Measurements from ENCODE around the gene NKAP. TPM values are rescaled to one million over a fixed set of nuclear protein-coding genes. Genes with fewer than 3 reads are reported as not detected.
A peak's percentile ranks its signal among the peaks of the same experiment; 100 is the strongest.

The NKAP gene
- total and polyA plus RNA-seq, 12 donors = 4.7 to 8.6 (median 5.8) TPM

DNA sequence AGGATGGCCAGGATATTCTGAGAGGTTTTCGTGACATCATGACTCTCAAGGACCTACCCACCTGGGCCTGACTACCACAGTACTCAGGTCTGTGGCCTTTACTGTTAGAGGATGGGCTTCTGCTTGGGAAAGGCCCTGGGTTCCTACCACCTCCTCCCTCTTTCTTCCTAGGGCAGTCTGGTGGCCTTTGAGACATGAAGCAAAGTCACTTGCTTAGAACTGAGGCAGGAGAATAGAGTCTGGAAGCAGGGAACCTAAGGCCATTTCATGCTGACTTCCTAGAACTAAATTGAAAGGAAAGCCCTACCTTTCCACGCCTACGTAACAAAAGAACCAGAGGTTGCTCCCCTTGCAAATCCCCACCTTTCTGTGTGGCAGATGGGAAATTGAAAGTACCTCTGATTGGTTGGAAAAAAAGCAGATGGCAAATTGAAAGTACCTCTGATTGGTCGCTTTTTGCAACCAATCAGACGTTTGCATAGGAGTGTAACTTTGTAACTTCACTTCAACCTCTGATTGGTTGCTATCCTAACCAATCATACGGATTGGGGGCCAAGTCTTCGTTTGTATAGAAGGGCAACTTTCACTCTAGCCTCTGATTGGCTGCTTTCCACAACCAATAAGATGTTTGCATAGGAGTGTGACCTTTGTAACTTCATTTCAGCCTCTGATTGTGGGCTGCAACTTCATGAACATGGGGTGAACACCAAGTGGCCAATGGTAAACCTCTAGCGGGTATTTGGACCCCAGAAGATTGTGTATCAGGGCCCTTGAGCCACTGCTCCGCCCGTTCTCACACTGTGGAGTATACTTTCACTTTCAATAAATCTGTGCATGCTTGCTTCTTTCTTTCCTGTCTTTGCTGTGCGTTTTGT is 57.8 kb downstream of the NKAP start:
- intact Hi-C loops (cut with DNase I) = no loop called here
- Histone ChIP-seq H3K4me1 (peaks cover 0 to 6% (median 0%) of the 10 kb centered on the region in 9 donors), H3K9me3 (peaks cover 0 to 3% (median 0%) of the 10 kb centered on the region in 11 donors), H3K36me3 (no peaks in the 10 kb centered on the region), H3K27ac (no peak overlapping the region), H3K27me3 (no peaks in the 10 kb centered on the region), H3K4me3 (no peak overlapping the region)
- TF ChIP-seq, protein P1, sequence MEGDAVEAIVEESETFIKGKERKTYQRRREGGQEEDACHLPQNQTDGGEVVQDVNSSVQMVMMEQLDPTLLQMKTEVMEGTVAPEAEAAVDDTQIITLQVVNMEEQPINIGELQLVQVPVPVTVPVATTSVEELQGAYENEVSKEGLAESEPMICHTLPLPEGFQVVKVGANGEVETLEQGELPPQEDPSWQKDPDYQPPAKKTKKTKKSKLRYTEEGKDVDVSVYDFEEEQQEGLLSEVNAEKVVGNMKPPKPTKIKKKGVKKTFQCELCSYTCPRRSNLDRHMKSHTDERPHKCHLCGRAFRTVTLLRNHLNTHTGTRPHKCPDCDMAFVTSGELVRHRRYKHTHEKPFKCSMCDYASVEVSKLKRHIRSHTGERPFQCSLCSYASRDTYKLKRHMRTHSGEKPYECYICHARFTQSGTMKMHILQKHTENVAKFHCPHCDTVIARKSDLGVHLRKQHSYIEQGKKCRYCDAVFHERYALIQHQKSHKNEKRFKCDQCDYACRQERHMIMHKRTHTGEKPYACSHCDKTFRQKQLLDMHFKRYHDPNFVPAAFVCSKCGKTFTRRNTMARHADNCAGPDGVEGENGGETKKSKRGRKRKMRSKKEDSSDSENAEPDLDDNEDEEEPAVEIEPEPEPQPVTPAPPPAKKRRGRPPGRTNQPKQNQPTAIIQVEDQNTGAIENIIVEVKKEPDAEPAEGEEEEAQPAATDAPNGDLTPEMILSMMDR (IDR thresholded peaks at IDR 0.05) = no peak
- WGBS, 2 donors = 91 to 96% methylated on average over 11 of the region's 11 CpGs
- DNase-seq = peak in 1 of 2 donors; percentile 4
- ATAC-seq = no peak

DNA sequence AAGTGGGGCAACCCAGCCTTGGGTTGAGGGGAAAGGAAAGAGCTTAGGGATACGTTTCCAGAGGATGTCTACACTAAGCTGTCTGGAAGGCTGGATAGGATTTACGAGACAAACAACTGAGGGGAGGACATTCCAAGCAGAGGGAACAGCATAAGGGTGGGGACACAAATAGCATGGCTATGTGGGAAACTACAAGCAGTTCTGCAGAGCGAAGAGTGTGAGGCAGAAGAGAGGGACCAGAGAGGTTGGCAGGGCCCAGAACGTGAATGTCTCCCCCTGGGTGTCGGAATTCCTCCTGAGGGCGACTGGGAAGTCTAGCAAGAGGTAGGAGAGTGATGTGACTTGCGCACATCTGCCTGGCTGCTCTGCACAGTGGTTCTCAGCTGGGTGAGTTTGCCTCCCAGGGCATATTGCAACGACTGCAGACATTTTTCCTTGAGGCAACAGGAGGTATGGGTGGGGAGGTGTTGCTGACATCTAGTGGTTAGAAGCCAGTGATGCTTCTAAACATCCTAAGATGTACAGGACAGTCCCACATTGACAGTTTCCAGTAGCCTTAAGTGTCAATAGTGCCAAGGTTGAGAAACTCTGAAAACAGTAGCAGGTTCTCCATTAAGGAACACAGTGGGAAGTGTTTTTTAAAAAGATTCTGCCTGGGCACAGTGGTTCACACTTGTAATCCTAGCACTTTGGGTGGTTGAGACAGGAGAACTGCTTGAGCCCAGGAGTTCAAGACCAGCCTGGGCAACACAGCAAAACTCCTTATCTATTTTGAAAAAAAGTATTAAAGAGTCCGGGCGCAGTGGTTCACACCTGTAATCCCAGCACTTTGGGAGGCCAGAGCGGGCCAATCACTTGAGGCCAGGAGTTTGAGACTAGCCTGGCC is 62.8 kb downstream of the NKAP start:
- no peaks in the 10 kb centered on the region for H3K4me1 ChIP-seq
- ATAC-seq = peak in 7 of 8 donors; percentile 46 to 85 (median 77)
- H3K27ac ChIP-seq = no peak overlapping the region
- 59 to 61% methylated on average over 11 of the region's 11 CpGs for WGBS, 2 donors
- H3K27me3 ChIP-seq = no peaks in the 10 kb centered on the region
- peaks cover 0 to under 1% (median 0%) of the 10 kb centered on the region in 11 donors for H3K9me3 ChIP-seq
- H3K36me3 ChIP-seq = peaks cover 0 to 35% (median 0%) of the 10 kb centered on the region in 9 donors
- intact Hi-C loops (cut with DNase I) = no loop called here
- peak in 1 of 2 donors; percentile 3 for DNase-seq
- H3K4me3 ChIP-seq = no peak overlapping the region
- TF ChIP-seq, protein P1 (IDR thresholded peaks at IDR 0.05) = peak in 8 of 9 donors; percentile 6 to 66 (median 54)

DNA sequence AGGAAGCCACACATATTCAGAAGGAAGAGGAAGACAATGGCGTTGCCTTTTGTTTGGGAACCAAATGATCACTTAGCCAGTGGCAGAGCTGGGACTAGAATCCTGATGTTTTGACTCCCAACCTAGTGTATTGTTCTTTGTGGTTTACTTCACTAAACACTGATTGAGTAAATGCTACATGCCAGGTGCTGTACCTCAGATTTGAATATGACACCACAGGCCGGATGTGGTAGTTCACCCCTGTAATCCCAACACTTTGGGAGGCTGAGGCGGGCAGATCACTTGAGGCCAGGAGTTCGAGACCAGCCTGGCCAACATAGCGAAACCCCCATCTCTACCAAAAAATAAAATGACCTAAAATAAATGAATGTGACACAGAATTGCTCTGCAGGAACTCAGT is 63.5 kb downstream of the NKAP start:
- no peak overlapping the region for H3K27ac ChIP-seq
- TF ChIP-seq, protein P1 (IDR thresholded peaks at IDR 0.05) = no peak
- H3K27me3 ChIP-seq = no peaks in the 10 kb centered on the region
- intact Hi-C loops (cut with DNase I) = no loop called here
- DNase-seq (no peak), ATAC-seq (no peak)
- H3K4me3 ChIP-seq = no peak overlapping the region
- WGBS, 2 donors = 86% methylated on average over 5 of the region's 5 CpGs
- H3K36me3 ChIP-seq = peaks cover 0 to 41% (median 0%) of the 10 kb centered on the region in 9 donors
- H3K9me3 ChIP-seq = no peaks in the 10 kb centered on the region
- no peaks in the 10 kb centered on the region for H3K4me1 ChIP-seq

DNA sequence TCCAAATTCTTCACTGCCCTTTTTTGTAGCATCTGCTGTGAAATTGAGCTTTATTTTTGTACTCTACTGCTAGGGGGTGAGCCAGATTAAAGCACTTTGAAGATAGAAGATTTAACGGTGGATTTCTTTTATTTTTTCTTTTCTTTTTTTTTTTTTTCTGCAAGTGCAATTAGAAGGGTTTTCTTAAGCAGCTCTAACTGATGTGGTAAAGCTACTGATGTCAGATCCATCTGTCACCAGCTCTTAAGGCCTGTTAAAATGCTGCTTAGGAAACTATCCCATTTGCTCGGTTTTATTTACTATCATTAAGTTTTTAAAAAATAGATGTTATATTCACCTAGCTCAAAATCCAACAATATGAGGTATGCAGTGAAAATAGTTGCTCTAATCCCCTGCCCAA is 64.8 kb downstream of the NKAP start:
- DNase-seq (no peak), ATAC-seq (no peak)
- Histone ChIP-seq H3K27ac (no peak overlapping the region), H3K27me3 (no peaks in the 10 kb centered on the region), H3K4me3 (no peak overlapping the region), H3K9me3 (no peaks in the 10 kb centered on the region), H3K4me1 (peaks cover 0 to 5% (median 0%) of the 10 kb centered on the region in 9 donors), H3K36me3 (peaks cover 0 to 48% (median 0%) of the 10 kb centered on the region in 9 donors)
- 65 to 70% methylated on average over 2 of the region's 2 CpGs for WGBS, 2 donors
- intact Hi-C loops (cut with DNase I) = loop anchor here in 5 of 10 donors (10.0 kb wide), 2 partner anchors 84 to 94 kb away; partner anchors contain the start of gene RPL39 (in 3 of the 5)
- TF ChIP-seq, protein P1 (IDR thresholded peaks at IDR 0.05) = no peak

Measured in heart right ventricle (tissue), 16 donors.